GM06990 (cell line): ENCODE data around the gene OTUB2.

Source experiments
- DNase-seq: peaks from one replicate; pipeline ENCODE4 v3.0.0-alpha.2; 2011; ENCODE audit not compliant: insufficient read length; ENCODE audit errors: extremely low read depth
- H3K27me3 ChIP-seq: replicated peaks from 2 replicates; pipeline ENCODE4 v1.6.0; 2011; ENCODE audit warnings: low read length; ENCODE audit not compliant: control insufficient read depth, insufficient read depth
- H3K36me3 ChIP-seq: 2 replicates; pipeline ENCODE4 v1.5.1; 2011; ENCODE audit warnings: low read length; ENCODE audit not compliant: control insufficient read depth, insufficient read depth
- H3K4me3 ChIP-seq: replicated peaks from 2 replicates; pipeline ENCODE4 v1.5.1; 2011; ENCODE audit warnings: low read depth, mild to moderate bottlenecking, control low read depth, low read length
- CTCF ChIP-seq: IDR thresholded peaks from 2 replicates; pipeline ENCODE4 v1.5.1; 2011; ENCODE audit warnings: low read length, control low read depth, mild to moderate bottlenecking, inconsistent platforms; ENCODE audit not compliant: insufficient read depth, poor library complexity, severe bottlenecking

Gene OTUB2

GRCh38 chr14:94020267-94020666 lies 5.9 kb upstream of the OTUB2 start:
- H3K27me3 ChIP-seq = no peaks in the 10 kb centered on the region; the same call in 1 of the 2 replicates
- no peak for TF ChIP-seq CTCF
- H3K4me3 ChIP-seq = no peak overlapping the region
- H3K36me3 ChIP-seq = no peaks in the 10 kb centered on the region
- DNase-seq = no peak

- Histone ChIP-seq H3K4me3 (no peak overlapping the region), H3K36me3 (no peaks in the 10 kb centered on the region), H3K27me3 (no peaks in the 10 kb centered on the region; the same call in 1 of the 2 replicates)
- no peak for DNase-seq
- TF ChIP-seq CTCF = no peak
These were observed 5.1 kb upstream of the OTUB2 start for GRCh38 chr14:94021001-94021400.

- no peak for TF ChIP-seq CTCF
- no peak for DNase-seq
- Histone ChIP-seq H3K36me3 (no peaks in the 10 kb centered on the region), H3K27me3 (no peaks in the 10 kb centered on the region; the same call in 1 of the 2 replicates), H3K4me3 (no peak overlapping the region)
These were observed 4.6 kb upstream of the OTUB2 start for GRCh38 chr14:94021416-94022157.

GRCh38 chr14:94022532-94023411 lies 3.4 kb upstream of the OTUB2 start:
- H3K36me3 ChIP-seq = no peaks in the 10 kb centered on the region
- no peaks in the 10 kb centered on the region for H3K27me3 ChIP-seq
- H3K4me3 ChIP-seq = no peak overlapping the region
- no peak for TF ChIP-seq CTCF
- DNase-seq = no peak

- TF ChIP-seq CTCF = no peak
- no peaks in the 10 kb centered on the region for H3K36me3 ChIP-seq
- no peak overlapping the region for H3K4me3 ChIP-seq
- no peak for DNase-seq
- H3K27me3 ChIP-seq = no peaks in the 10 kb centered on the region
These were observed 1.6 kb upstream of the OTUB2 start for GRCh38 chr14:94024549-94024948.
